Neuronal stem cell (in vitro differentiated cells): Measurements from ENCODE around the gene CLEC7A.

Experiments used
- DNase-seq: peaks from one replicate; pipeline ENCODE4 v3.0.0-alpha.2; 2013; ENCODE audit warnings: low spot score
- H2AFZ ChIP-seq: one replicate; pipeline ENCODE4 v1.6.1; 2013; ENCODE audit warnings: mild to moderate bottlenecking, low read length, inconsistent platforms
- H2AK5ac ChIP-seq: 2 replicates; pipeline ENCODE4 v1.6.1; 2013; ENCODE audit warnings: low read depth, mild to moderate bottlenecking, inconsistent platforms, low read length, moderate library complexity, mixed read lengths
- H2BK120ac ChIP-seq: 2 replicates; pipeline ENCODE4 v1.6.1; 2013; ENCODE audit warnings: low read depth, mild to moderate bottlenecking, inconsistent platforms, low read length, moderate library complexity, mixed read lengths
- H2BK12ac ChIP-seq: one replicate; pipeline ENCODE4 v1.6.1; 2013; ENCODE audit warnings: low read length, inconsistent platforms
- H2BK15ac ChIP-seq: 2 replicates; pipeline ENCODE4 v1.6.1; 2013; ENCODE audit warnings: mild to moderate bottlenecking, low read length, inconsistent platforms, mixed read lengths
- H2BK5ac ChIP-seq: one replicate; pipeline ENCODE4 v1.6.1; 2013; ENCODE audit warnings: inconsistent platforms, mild to moderate bottlenecking, low read length, moderate library complexity
- H3K14ac ChIP-seq: one replicate; pipeline ENCODE4 v1.6.1; 2013; ENCODE audit warnings: low read length, inconsistent platforms
- H3K18ac ChIP-seq: 2 replicates; pipeline ENCODE4 v1.6.1; 2013; ENCODE audit warnings: low read length, inconsistent platforms
- H3K23ac ChIP-seq: 2 replicates; pipeline ENCODE4 v1.6.1; 2013; ENCODE audit warnings: low read depth, mild to moderate bottlenecking, mixed read lengths, low read length, inconsistent platforms; ENCODE audit not compliant: poor library complexity
- H3K27ac ChIP-seq: replicated peaks from 3 replicates; pipeline ENCODE4 v1.5.1; 2013; ENCODE audit warnings: low read length, inconsistent platforms
- H3K27me3 ChIP-seq, 3 experiments: 2 replicates each; pipeline ENCODE4 v1.6.1; 2013; ENCODE audit warnings: low read length in 3 of 3, mild to moderate bottlenecking in 2 of 3, inconsistent platforms in 1 of 3, low read depth in 1 of 3, mixed read lengths in 1 of 3, moderate library complexity in 1 of 3; ENCODE audit not compliant: control insufficient read depth in 3 of 3, insufficient read depth in 3 of 3
- H3K36me3 ChIP-seq, 2 donors: replicated peaks in 1 of 2; 2 replicates each; pipeline ENCODE4 v1.6.1; 2013; ENCODE audit warnings: low read length in 2 of 2; ENCODE audit not compliant: control insufficient read depth in 2 of 2, insufficient read depth in 2 of 2
- H3K4ac ChIP-seq: 2 replicates; pipeline ENCODE4 v1.6.1; 2013; ENCODE audit warnings: inconsistent platforms, mild to moderate bottlenecking, low read length, moderate library complexity
- H3K4me1 ChIP-seq, 2 donors: 1 replicate in 1 of 2; 2 replicates in 1 of 2; pipeline ENCODE4 v1.6.1; 2013; ENCODE audit warnings: low read length in 2 of 2, low read depth in 1 of 2; ENCODE audit not compliant: control insufficient read depth in 2 of 2, insufficient read depth in 1 of 2
- H3K4me2 ChIP-seq: one replicate; pipeline ENCODE4 v1.6.1; 2013; ENCODE audit warnings: mild to moderate bottlenecking, low read length, inconsistent platforms; ENCODE audit not compliant: insufficient read depth, poor library complexity, severe bottlenecking
- H3K4me3 ChIP-seq, 2 donors: 2 replicates each; pipeline ENCODE4 v1.5.1; 2013; ENCODE audit warnings: low read length in 2 of 2, mild to moderate bottlenecking in 2 of 2, inconsistent platforms in 1 of 2, moderate library complexity in 1 of 2
- H3K79me1 ChIP-seq: one replicate; pipeline ENCODE4 v1.6.1; 2013; ENCODE audit warnings: low read depth, mild to moderate bottlenecking, inconsistent platforms, low read length, moderate library complexity
- H3K9ac ChIP-seq: one replicate; pipeline ENCODE4 v1.6.1; 2013; ENCODE audit warnings: mild to moderate bottlenecking, low read depth, low read length, inconsistent platforms; ENCODE audit not compliant: poor library complexity
- H3K9me3 ChIP-seq, 2 donors: replicated peaks in 1 of 2; 2 replicates each; pipeline versions ENCODE3 to v1.6.1; 2013; ENCODE audit warnings: low read length in 2 of 2, mild to moderate bottlenecking in 2 of 2, inconsistent platforms in 1 of 2, low read depth in 1 of 2, mixed read lengths in 1 of 2, moderate library complexity in 1 of 2; ENCODE audit not compliant: control insufficient read depth in 2 of 2, insufficient read depth in 1 of 2
- H4K8ac ChIP-seq: one replicate; pipeline ENCODE4 v1.6.1; 2013; ENCODE audit warnings: low read depth, mild to moderate bottlenecking, inconsistent platforms, low read length, moderate library complexity
- H4K91ac ChIP-seq: one replicate; pipeline ENCODE4 v1.6.1; 2013; ENCODE audit warnings: low read length, low read depth, mild to moderate bottlenecking, inconsistent platforms; ENCODE audit not compliant: poor library complexity
- WGBS, 2 donors: extraction: QIAGEN DNeasy Blood & Tissue Kit; methylation state at CpG; one replicate each; pipeline ENCODE4 v1.1.7; 2013; ENCODE audit warnings: missing lambda C conversion rate in 2 of 2, mixed read lengths in 1 of 2; ENCODE audit not compliant: insufficient read length in 2 of 2, insufficient replicate concordance in 1 of 2; ENCODE audit errors: extremely low coverage in 2 of 2; 5-methylcytosine and 5-hydroxymethylcytosine counted together

The CLEC7A gene

GRCh38 chr12:10167599-10167998 lies 37.6 kb upstream of the CLEC7A start:
- Histone ChIP-seq H3K9me3 (no peaks in the 10 kb centered on the region), H4K91ac (no peak overlapping the region), H3K27me3 (no peaks in the 10 kb centered on the region), H2BK15ac (no peak overlapping the region), H3K4me2 (no peak overlapping the region), H3K36me3 (no peaks in the 10 kb centered on the region), H2BK120ac (no peak overlapping the region), H3K9ac (no peak overlapping the region), H3K18ac (no peak overlapping the region), H3K4me3 (no peak overlapping the region), H3K4me1 (no peaks in the 10 kb centered on the region), H2AK5ac (no peak overlapping the region), H3K79me1 (no peaks in the 10 kb centered on the region), H3K23ac (no peak overlapping the region), H2BK5ac (no peak overlapping the region), H4K8ac (no peak overlapping the region), H2AFZ (no peak overlapping the region), H3K27ac (no peak overlapping the region), H3K4ac (no peak overlapping the region), H2BK12ac (no peak overlapping the region), H3K14ac (no peak overlapping the region)
- no CpG with 5 or more reads among the region's 5 CpGs for WGBS, 2 donors
- DNase-seq, result no peak

- H3K4me2 ChIP-seq, result no peak overlapping the region
- no peaks in the 10 kb centered on the region for H3K36me3 ChIP-seq
- H2BK12ac ChIP-seq, result no peak overlapping the region
- H3K27ac ChIP-seq, result no peak overlapping the region
- no peaks in the 10 kb centered on the region for H3K4me1 ChIP-seq
- H4K8ac ChIP-seq, result no peak overlapping the region
- H3K4ac ChIP-seq, result no peak overlapping the region
- H3K4me3 ChIP-seq, result no peak overlapping the region
- no peak overlapping the region for H2AFZ ChIP-seq
- DNase-seq, result no peak
- no peaks in the 10 kb centered on the region for H3K27me3 ChIP-seq
- WGBS, 2 donors, result no CpG with 5 or more reads among the region's 1 CpG
- no peaks in the 10 kb centered on the region for H3K79me1 ChIP-seq
- H2BK15ac ChIP-seq, result no peak overlapping the region
- H2AK5ac ChIP-seq, result no peak overlapping the region
- no peak overlapping the region for H2BK120ac ChIP-seq
- no peak overlapping the region for H3K23ac ChIP-seq
- no peak overlapping the region for H3K14ac ChIP-seq
- H4K91ac ChIP-seq, result no peak overlapping the region
- no peak overlapping the region for H2BK5ac ChIP-seq
- H3K18ac ChIP-seq, result no peak overlapping the region
- no peaks in the 10 kb centered on the region for H3K9me3 ChIP-seq
- H3K9ac ChIP-seq, result no peak overlapping the region
These were observed 35.4 kb upstream of the CLEC7A start for GRCh38 chr12:10165421-10165820.

- no peak overlapping the region for H3K27ac ChIP-seq
- no peak overlapping the region for H2BK15ac ChIP-seq
- DNase-seq, result no peak
- H3K4me1 ChIP-seq, result no peaks in the 10 kb centered on the region
- no peaks in the 10 kb centered on the region for H3K79me1 ChIP-seq
- no peak overlapping the region for H2BK12ac ChIP-seq
- no peak overlapping the region for H3K9ac ChIP-seq
- no peak overlapping the region for H3K23ac ChIP-seq
- no peaks in the 10 kb centered on the region for H3K9me3 ChIP-seq
- no peak overlapping the region for H3K4me2 ChIP-seq
- peaks cover 0 to 5% (median 0%) of the 10 kb centered on the region in 3 experiments for H3K27me3 ChIP-seq
- H2AFZ ChIP-seq, result no peak overlapping the region
- no peak overlapping the region for H3K14ac ChIP-seq
- no peak overlapping the region for H2BK5ac ChIP-seq
- H2BK120ac ChIP-seq, result no peak overlapping the region
- no peak overlapping the region for H3K18ac ChIP-seq
- H3K4me3 ChIP-seq, result no peak overlapping the region
- H4K8ac ChIP-seq, result no peak overlapping the region
- no peaks in the 10 kb centered on the region for H3K36me3 ChIP-seq
- H4K91ac ChIP-seq, result no peak overlapping the region
- H2AK5ac ChIP-seq, result no peak overlapping the region
- H3K4ac ChIP-seq, result no peak overlapping the region
- no CpG with 5 or more reads among the region's 3 CpGs for whole genome bisulfite sequencing, 2 donors
These were observed 33.1 kb upstream of the CLEC7A start for GRCh38 chr12:10163084-10163483.

DNA sequence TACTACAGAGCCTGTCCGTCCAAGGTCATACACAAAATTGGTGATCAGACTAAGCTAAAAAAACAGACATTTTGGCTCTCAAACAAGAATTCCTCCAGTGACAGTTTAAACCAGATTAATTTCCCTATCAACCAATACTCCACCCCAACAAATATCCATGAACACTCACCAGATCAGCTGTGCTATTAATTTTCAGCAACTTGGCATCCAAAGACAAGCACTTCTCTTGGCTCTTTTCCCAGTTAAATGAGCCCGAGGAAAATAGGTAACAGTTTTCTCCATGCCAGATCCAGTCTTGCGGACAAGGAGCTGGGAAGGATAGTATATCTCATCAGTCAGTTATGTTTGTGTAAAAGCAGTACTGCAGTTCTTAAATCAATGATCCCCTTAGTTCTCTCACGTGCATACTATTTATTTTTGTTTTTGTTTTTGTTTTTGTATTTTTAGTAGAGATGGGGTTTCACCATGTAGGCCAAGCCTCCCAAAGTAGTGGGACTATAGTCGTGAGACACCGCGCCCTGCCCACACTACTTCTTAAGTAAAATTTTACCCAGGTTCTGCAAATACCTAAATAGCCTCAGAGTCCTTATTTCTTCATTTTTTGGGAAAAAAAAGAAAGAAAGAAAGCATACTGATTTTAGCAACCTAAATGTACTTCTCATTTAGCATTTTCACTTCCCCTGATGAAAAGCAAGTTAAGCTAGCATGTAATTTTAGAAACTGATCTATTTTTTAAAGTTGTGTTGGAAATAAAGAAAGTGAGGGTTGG lies 30.8 kb upstream of the CLEC7A start:
- Histone ChIP-seq H2BK15ac (no peak overlapping the region), H3K27me3 (peaks cover 0 to 5% (median 0%) of the 10 kb centered on the region in 3 experiments), H3K9me3 (no peaks in the 10 kb centered on the region), H3K14ac (no peak overlapping the region), H4K91ac (no peak overlapping the region), H2AFZ (no peak overlapping the region), H3K27ac (no peak overlapping the region), H3K4me1 (no peaks in the 10 kb centered on the region), H2BK120ac (no peak overlapping the region), H3K4me2 (no peak overlapping the region), H2BK12ac (no peak overlapping the region), H3K36me3 (no peaks in the 10 kb centered on the region), H3K79me1 (no peaks in the 10 kb centered on the region), H3K23ac (no peak overlapping the region), H3K18ac (no peak overlapping the region), H4K8ac (no peak overlapping the region), H2AK5ac (no peak overlapping the region), H3K4me3 (no peak overlapping the region), H3K4ac (no peak overlapping the region), H3K9ac (no peak overlapping the region), H2BK5ac (no peak overlapping the region)
- WGBS, 2 donors, result no CpG with 5 or more reads among the region's 7 CpGs
- no peak for DNase-seq
